ENCODE data around the gene IL11.
A peak's percentile ranks its signal among the peaks of the same experiment; 100 is the strongest.

Gene IL11

GRCh38 chr19:55369653-55370304 is 484 bp downstream of the IL11 start:
- no peak for DNase-seq

DNA sequence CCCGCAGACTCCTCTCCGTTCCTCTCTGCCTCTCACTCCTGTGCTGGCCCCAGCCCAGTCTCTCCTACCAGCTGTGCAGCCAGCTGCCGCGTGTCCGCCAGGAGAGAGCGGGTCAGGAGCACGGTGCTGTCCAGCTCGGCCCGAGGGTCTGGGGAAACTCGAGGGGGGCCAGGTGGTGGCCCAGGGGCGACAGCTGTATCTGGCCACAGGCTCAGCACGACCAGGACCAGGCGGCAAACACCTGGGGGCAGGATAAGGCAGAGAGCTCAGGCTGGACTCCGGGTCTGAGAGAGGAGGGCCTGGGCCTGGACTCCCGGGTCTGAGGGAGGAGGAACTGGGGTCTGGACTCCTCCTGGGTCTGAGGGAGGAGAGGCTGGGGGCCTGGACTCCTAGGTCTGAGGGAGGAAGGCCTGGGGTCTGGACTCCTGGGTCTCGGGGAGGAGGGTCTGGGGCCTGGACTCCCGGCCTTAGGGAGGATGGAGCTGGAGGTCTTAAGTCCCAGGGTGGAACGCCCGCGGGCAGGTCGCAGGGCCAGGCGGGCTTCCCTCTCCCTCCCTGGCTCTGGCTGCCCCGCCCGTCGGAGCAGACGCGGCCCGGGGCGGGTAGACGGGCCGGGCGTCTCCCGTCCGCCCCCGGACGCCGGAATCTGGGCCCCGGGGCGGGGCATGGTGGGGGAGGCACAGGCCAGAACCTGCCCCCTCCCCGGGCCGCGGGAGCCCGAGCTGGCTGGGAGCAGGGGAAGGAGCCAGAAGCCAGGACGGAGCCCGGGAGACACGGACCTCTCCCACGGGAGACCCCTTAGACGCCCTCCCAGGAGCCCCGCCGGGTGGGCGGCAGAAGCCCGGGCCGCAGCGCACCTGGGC is 1.3 kb downstream of the IL11 start:
- peak in 1 of 4 experiments; percentile 6 for DNase-seq

GRCh38 chr19:55368106-55368505 is 2.2 kb downstream of the IL11 start:
- DNase-seq, result no peak

- DNase-seq, result no peak
Observed at GRCh38 chr19:55366790-55367189, 3.5 kb downstream of the IL11 start.

GRCh38 chr19:55365964-55366363 is 4.3 kb downstream of the IL11 start:
- no peak for DNase-seq

- DNase-seq, result no peak
Observed at GRCh38 chr19:55365245-55365644, 5.0 kb downstream of the IL11 start.

- no peak for DNase-seq
Observed at GRCh38 chr19:55362990-55363716, 7.1 kb downstream of the IL11 start, which contains the start of gene GARIN5B. Gene GARIN5B (minus strand): TSS chr19:55363260. CDS start chr19:55363066, 194 bp downstream.

DNA sequence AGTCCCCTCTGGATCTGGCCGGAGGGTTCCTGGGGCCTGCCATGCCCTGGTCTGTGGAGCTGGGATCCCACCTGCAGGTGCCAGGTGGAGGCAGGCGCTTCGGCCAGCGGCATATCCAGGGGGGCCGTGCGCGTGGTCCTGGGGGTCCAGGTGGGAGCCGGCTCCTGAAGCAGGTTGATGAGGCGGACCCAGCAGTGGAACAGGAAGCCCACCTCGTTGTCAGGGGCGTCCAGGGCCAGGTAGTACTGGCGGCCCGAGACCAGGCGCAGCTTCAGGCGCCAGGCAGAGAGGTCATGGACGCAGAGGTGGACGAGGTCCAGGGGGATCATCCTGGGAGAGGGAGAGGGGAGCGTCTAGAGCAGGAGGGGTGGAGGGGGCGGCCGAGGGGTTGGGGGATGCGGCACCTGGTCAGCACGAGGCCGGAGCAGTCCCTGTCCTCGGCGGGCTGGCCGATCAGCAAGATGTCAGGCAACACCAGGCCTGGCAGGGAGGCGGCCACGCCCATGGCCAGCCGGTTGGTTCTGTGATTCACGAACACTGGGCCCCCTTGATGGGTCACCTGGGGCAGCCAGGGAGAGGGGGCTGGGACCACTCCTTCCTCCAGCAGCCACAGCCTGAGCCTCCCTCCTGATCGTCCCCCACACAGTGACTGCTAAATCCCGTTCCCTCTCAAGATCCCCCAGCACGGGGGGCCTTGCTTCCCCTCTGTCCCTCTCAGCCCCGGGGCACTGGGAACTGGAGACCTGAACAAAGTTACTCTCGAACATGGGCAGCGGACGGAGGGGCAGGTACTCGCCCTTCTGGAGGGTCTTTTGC is 7.9 kb downstream of the IL11 start:
- no peak for DNase-seq

- DNase-seq, result no peak
Observed at GRCh38 chr19:55360902-55361301, 9.4 kb downstream of the IL11 start.

DNA sequence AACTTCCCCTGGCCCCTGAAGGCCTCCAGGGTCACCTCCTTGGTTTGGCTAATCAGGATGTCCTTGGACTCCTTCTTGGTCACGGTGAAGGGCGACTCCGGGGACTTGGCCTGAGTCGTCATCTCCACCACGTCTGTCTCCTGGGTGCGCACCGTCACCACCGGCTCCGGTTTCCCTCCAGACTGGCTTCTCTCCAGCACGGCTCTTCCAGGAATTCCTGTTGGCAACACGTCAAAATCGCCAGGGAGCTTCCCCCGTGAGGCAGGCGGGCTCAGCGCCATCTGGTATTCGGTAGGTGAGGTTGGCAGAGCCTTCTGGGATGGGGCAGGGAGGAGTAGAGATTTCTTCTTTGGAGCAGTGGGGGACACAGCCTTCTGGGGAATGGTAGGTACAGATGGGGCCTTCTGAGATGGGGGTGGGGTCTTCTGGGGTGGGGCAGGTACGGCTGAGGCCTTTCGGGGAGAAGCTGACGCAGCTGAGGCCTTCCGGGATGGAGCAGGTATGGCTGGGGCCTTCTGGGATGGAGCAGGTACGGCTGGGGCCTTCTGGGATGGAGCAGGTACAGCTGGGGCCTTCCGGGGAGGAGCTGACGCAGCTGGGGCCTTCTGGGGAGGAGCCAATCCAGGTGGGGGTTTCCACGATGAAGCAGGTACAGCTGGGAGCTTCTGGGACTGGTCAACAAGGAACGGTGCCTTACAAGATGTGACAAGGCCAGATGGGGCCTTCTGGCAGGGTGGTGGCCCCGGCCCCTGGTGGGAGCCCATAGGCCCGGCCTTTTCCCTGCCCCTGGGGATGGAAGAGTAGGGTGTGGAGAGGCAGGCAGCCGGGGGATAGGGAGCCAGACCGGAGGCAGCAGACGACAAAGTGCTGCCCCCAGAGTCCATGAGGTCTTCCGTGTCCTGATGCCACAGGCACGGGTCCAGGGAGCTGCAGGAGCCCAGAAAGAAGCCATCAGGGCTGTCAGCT is 11.0 kb downstream of the IL11 start:
- DNase-seq, result no peak

GRCh38 chr19:55358493-55358892 is 11.8 kb downstream of the IL11 start:
- DNase-seq, result no peak

- no peak for DNase-seq
Observed at GRCh38 chr19:55355213-55355821, 14.9 kb downstream of the IL11 start.

DNA sequence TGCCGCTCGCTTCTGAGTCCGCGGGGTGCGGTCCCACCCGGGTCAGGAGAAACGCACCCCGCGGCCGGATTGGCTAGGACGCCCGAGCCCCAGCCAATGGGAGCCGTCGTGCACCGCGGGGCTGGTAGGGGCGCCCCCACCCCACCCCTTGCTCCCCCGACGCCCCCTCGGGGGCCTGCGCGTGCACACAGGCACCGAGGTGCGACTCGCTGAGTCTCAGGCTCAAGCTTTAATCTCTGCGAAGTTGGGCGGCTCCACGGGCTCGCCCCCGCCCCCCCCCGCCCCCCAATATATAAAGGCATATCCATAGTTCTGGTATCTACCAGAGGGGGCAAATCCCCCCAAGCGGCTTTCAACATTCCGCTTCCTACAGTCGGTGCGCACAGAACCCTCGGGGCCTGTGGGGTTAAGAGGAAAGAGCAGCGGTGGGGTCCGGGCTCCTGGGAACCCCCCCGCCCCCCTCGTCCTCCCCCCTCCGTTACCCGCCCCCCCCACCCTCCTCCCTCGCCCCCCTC is 15.5 kb downstream of the IL11 start, which contains the start of gene COX6B2:
TSS of gene COX6B2 (minus strand) at position 22 of the 515 bp plus-strand sequence. CDS start 198 bp downstream, outside the sequence.
- no peak for DNase-seq

GRCh38 chr19:55353803-55354697 is 16.2 kb downstream of the IL11 start:
- DNase-seq, result peak; percentile 22 to 55 (median 36)

DNA sequence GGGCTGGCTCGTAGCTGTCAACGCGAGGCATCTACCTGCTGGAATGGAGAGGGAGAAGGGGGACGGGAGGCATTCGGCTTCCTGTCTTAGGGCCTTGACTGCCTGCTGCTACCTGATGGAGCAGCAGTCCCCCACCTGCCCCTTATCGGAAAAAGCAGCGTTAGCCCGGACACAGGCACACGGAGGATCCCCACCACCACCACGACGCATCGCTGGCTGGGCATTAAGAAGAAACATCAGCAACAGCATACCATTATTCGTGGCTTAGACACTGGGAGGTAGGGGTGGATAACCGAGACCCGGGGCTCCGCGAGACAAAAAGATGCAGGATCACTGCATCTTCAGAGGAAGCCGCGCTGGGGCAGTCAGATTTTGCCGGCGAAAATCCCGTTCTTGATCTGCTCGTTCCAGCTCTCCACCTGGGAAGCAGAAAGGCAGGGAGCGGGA is 16.9 kb downstream of the IL11 start:
- no peak for DNase-seq

GRCh38 chr19:55352549-55353145 is 17.6 kb downstream of the IL11 start:
- DNase-seq, result no peak

DNA sequence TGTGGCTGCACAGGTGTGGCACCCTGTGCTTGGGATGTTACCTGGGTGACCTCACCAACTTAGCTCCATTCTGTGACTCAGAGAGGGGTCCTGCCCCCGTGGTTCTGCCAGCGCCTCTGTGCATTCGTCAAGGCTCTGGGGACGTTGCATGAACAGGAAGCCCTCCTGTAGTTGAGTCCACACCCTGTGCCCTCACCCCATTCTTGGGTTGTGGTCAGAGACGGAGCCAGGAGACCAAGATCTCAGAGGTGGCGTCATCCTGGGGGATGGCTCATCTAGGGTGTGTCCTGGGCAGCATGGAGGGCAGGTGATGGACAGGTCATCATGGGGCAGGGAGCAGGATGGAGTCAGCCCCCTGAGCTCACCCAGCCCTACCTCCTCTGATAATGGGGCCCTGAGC is 18.2 kb downstream of the IL11 start:
- no peak for DNase-seq

DNA sequence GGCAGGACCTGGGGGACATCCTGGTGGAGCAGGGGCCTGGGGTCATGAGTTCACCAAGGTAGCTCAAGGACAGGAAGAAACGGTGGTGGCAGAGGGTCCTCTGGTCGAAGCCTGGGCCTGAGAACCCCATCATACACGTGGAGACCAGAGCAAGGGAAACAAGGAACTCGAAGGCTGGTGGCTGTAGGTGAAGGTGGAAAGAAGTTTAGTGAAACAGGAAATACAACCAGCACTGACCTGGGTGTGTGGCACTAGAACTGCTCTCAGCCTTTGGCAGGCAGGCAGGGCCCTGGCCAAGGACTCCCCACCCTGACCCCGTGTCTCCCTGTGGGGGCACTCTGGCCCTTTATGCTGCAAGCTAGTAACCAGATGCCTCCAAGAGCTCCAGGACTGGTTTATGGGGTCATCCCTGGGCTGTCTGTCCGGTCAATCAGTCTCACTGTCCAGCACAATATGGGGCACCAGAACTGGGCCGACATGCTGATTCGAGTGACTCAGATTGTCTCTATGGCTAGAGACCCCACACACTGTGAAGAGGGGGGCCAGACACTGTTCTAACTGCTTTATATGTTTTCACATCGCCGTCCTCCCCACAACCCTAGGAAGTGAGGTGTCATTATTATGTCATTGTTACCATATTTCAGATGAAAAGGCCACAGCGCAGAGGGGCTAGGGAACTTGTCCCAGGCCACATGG is 19.5 kb downstream of the IL11 start:
- DNase-seq, result no peak
